GM13977 (cell line): Measurements from ENCODE around the gene NLRP13.

Source experiments
- DNase-seq: peaks from one replicate; pipeline ENCODE4 v3.0.0; 2012; ENCODE audit warnings: low spot score
- CTCF ChIP-seq: IDR thresholded peaks from 2 replicates; pipeline ENCODE4 v1.5.1; 2012; ENCODE audit warnings: mild to moderate bottlenecking, control low read depth; ENCODE audit not compliant: insufficient read depth; ENCODE audit errors: extremely low read depth, missing control alignments
- in situ Hi-C: fragments of 300-500 bp; cut with MboI; formaldehyde crosslinking; loops from one replicate; pipeline ENCODE4 v1.12.0; 2022; ENCODE audit warnings: low sequenced_read_pairs, low pct_unique_long_range_greater_than_20kb, mixed read lengths, inconsistent platforms; ENCODE audit not compliant: unreplicated experiment

Gene NLRP13

GRCh38 chr19:55907286-55907685, 24.9 kb downstream of the NLRP13 start:
- no peak for DNase-seq
- no peak for TF ChIP-seq CTCF
- in situ Hi-C loops = no loop called here

- in situ Hi-C loops = no loop called here
- no peak for TF ChIP-seq CTCF
- no peak for DNase-seq
These were observed 29.9 kb downstream of the NLRP13 start for GRCh38 chr19:55902080-55902751.

- TF ChIP-seq CTCF = no peak
- DNase-seq = no peak
- in situ Hi-C loops = no loop called here
These were observed 30.6 kb downstream of the NLRP13 start for GRCh38 chr19:55901369-55902079.

GRCh38 chr19:55898911-55899310, 33.2 kb downstream of the NLRP13 start:
- in situ Hi-C loops = no loop called here
- no peak for DNase-seq
- TF ChIP-seq CTCF = no peak

- no peak for DNase-seq
- no peak for TF ChIP-seq CTCF
- in situ Hi-C loops = no loop called here
These were observed 49.5 kb downstream of the NLRP13 start for GRCh38 chr19:55882626-55883025.

- in situ Hi-C loops = no loop called here
- no peak for TF ChIP-seq CTCF
- DNase-seq = no peak
These were observed 54.9 kb downstream of the NLRP13 start for GRCh38 chr19:55877211-55877610.
